Posterior vena cava (tissue), 2 donors: ENCODE data around the gene PXDN. TPM values are rescaled to one million over a fixed set of nuclear protein-coding genes. Genes with fewer than 3 reads are reported as not detected.
"Not testable (repeated sequence)": the region's sequence is repeated elsewhere in the genome, so short reads cannot be mapped to it uniquely, and the experiment has no call there.

Experiments
- DNase-seq: peaks from one replicate; pipeline ENCODE4 v3.0.0-alpha.2; 2020; ENCODE audit warnings: low spot score
- intact Hi-C, 2 donors: fragments of 100-400 bp; cut with DNase I; formaldehyde crosslinking; loops; one replicate each; pipeline versions ENCODE4 v1.14.1 to v1.14.2; 2022 to 2023
- total RNA-seq, 2 donors: library from RNA; stranded (reverse); fragmentation: NEBNext Ultra II Directional; extraction: Animal tissue kit (Norgen Biotek cat#: 25700); gene quantifications; one replicate each; pipeline ENCODE4 v1.2.1, GENCODE V29; 2021
- donor health status: DM: yes; HTN: yes; CAD: no.
- donor health status: DM: yes; HTN: yes; CAD: no.

The PXDN gene
- total RNA-seq, 2 donors from 2014 or later, result 75.3 to 85.8 TPM

- intact Hi-C loops, result loop anchor here (5.0 to 10.0 kb wide), 4 partner anchors 55 to 1462 kb away; partner anchors contain the start of gene PXDN (in 1 of the 2)
- not testable (repeated sequence) for DNase-seq
Measured at GRCh38 chr2:1679488-1680039, 64.8 kb downstream of the PXDN start.

GRCh38 chr2:1679065-1679464 is 65.2 kb downstream of the PXDN start:
- intact Hi-C loops, result loop anchor here (10.0 kb wide), 3 partner anchors 56 to 146 kb away; partner anchors contain the start of gene PXDN (in 1 of the 2)
- not testable (repeated sequence) for DNase-seq

- DNase-seq, result no peak
- intact Hi-C loops, result loop anchor here (10.0 kb wide), 3 partner anchors 56 to 146 kb away; partner anchors contain the start of gene PXDN (in 1 of the 2)
Measured at GRCh38 chr2:1678609-1679008, 65.7 kb downstream of the PXDN start.

GRCh38 chr2:1677821-1678165 is 66.5 kb downstream of the PXDN start:
- DNase-seq, result peak; percentile 60
- intact Hi-C loops, result loop anchor here (10.0 kb wide), 3 partner anchors 57 to 147 kb away; partner anchors contain the start of gene PXDN (in 1 of the 2)

- intact Hi-C loops, result loop anchor here (10.0 kb wide), 3 partner anchors 58 to 148 kb away; partner anchors contain the start of gene PXDN (in 1 of the 2)
- DNase-seq, result peak; percentile 75
Measured at GRCh38 chr2:1676913-1677820, 67.1 kb downstream of the PXDN start.

GRCh38 chr2:1676091-1676912 is 68.0 kb downstream of the PXDN start:
- DNase-seq, result peak; percentile 81
- intact Hi-C loops, result loop anchor here (10.0 kb wide), 3 partner anchors 58 to 148 kb away; partner anchors contain the start of gene PXDN (in 1 of the 2)

GRCh38 chr2:1675633-1676032 is 68.7 kb downstream of the PXDN start:
- intact Hi-C loops, result loop anchor here (10.0 kb wide), 3 partner anchors 59 to 149 kb away; partner anchors contain the start of gene PXDN (in 1 of the 2)
- peak; percentile 92 for DNase-seq

GRCh38 chr2:1674766-1675397 is 69.4 kb downstream of the PXDN start:
- intact Hi-C loops, result loop anchor here (10.0 kb wide), 3 partner anchors 60 to 150 kb away; partner anchors contain the start of gene PXDN (in 1 of the 2)
- peak; percentile 64 for DNase-seq

GRCh38 chr2:1674276-1674675 is 70.0 kb downstream of the PXDN start:
- intact Hi-C loops, result loop anchor here (10.0 kb wide), 3 partner anchors 61 to 151 kb away; partner anchors contain the start of gene PXDN (in 1 of the 2)
- peak; percentile 50 for DNase-seq

- peak; percentile 62 for DNase-seq
- intact Hi-C loops, result loop anchor here (10.0 kb wide), 3 partner anchors 61 to 151 kb away; partner anchors contain the start of gene PXDN (in 1 of the 2)
Measured at GRCh38 chr2:1673160-1673944, 71.0 kb downstream of the PXDN start.

- no peak for DNase-seq
- intact Hi-C loops, result loop anchor here (10.0 kb wide), 3 partner anchors 62 to 152 kb away; partner anchors contain the start of gene PXDN (in 1 of the 2)
Measured at GRCh38 chr2:1672738-1673137, 71.6 kb downstream of the PXDN start.

GRCh38 chr2:1671916-1672315 is 72.4 kb downstream of the PXDN start:
- intact Hi-C loops, result loop anchor here (10.0 kb wide), 3 partner anchors 63 to 153 kb away; partner anchors contain the start of gene PXDN (in 1 of the 2)
- peak; percentile 45 for DNase-seq

- peak; percentile 29 for DNase-seq
- intact Hi-C loops, result loop anchor here (10.0 kb wide), 3 partner anchors 64 to 154 kb away; partner anchors contain the start of gene PXDN (in 1 of the 2)
Measured at GRCh38 chr2:1670636-1671035, 73.7 kb downstream of the PXDN start.

GRCh38 chr2:1665761-1666505 is 78.4 kb downstream of the PXDN start:
- intact Hi-C loops, result no loop called here

GRCh38 chr2:1664698-1665097 is 79.6 kb downstream of the PXDN start:
- peak; percentile 74 for DNase-seq
- intact Hi-C loops, result no loop called here

More at GRCh38 chr2:1665761-1666505, 78.4 kb downstream of the PXDN start:
- peak; percentile 52 for DNase-seq

GRCh38 chr2:1664076-1664605 is 80.2 kb downstream of the PXDN start:
- intact Hi-C loops, result no loop called here

More at GRCh38 chr2:1664076-1664605, 80.2 kb downstream of the PXDN start:
- peak; percentile 37 for DNase-seq
